Mesenteric fat pad (tissue), 1 donor: ENCODE data around the gene NAPG. TPM values are rescaled to one million over a fixed set of nuclear protein-coding genes. Genes with fewer than 3 reads are reported as not detected.
"Not testable (repeated sequence)": the region's sequence is repeated elsewhere in the genome, so short reads cannot be mapped to it uniquely, and the experiment has no call there.

ENCODE experiments used
- DNase-seq: peaks from one replicate; pipeline ENCODE4 v3.0.0-alpha.2; 2020; ENCODE audit warnings: low spot score
- total RNA-seq: library from RNA; stranded (reverse); fragmentation: NEBNext Ultra II Directional; extraction: Animal tissue kit (Norgen Biotek cat#: 25700); gene quantifications from one replicate; pipeline ENCODE4 v1.2.1, GENCODE V29; 2021
- donor health status: DM: yes; HTN: yes; CAD: no.

NAPG gene
- total RNA-seq, 1 donor from 2014 or later: 39.8 TPM

GRCh38 chr18:10544093-10544748 lies 18.4 kb downstream of the NAPG start:
- no peak for DNase-seq

GRCh38 chr18:10546557-10547300 lies 20.9 kb downstream of the NAPG start:
- no peak for DNase-seq

- no peak for DNase-seq
These were observed 26.4 kb downstream of the NAPG start for GRCh38 chr18:10552226-10552625.

GRCh38 chr18:10556251-10556650 lies 30.4 kb downstream of the NAPG start:
- DNase-seq: not testable (repeated sequence)

GRCh38 chr18:10557085-10557677 lies 31.4 kb downstream of the NAPG start:
- DNase-seq: no peak

- no peak for DNase-seq
These were observed 32.6 kb downstream of the NAPG start for GRCh38 chr18:10558243-10558966.

GRCh38 chr18:10558967-10559298 lies 33.1 kb downstream of the NAPG start:
- DNase-seq: no peak

GRCh38 chr18:10559553-10560451 lies 34.0 kb downstream of the NAPG start:
- DNase-seq: no peak

GRCh38 chr18:10560452-10561045 lies 34.7 kb downstream of the NAPG start:
- DNase-seq: no peak

GRCh38 chr18:10562773-10563160 lies 36.9 kb downstream of the NAPG start:
- no peak for DNase-seq

- no peak for DNase-seq
These were observed 38.1 kb downstream of the NAPG start for GRCh38 chr18:10563886-10564285.

GRCh38 chr18:10564975-10565773 lies 39.3 kb downstream of the NAPG start:
- DNase-seq: no peak

GRCh38 chr18:10565835-10566234 lies 40.0 kb downstream of the NAPG start:
- DNase-seq: no peak

- DNase-seq: no peak
These were observed 40.6 kb downstream of the NAPG start for GRCh38 chr18:10566390-10566789.

- not testable (repeated sequence) for DNase-seq
These were observed 44.1 kb downstream of the NAPG start for GRCh38 chr18:10569941-10570340.

- no peak for DNase-seq
These were observed 44.8 kb downstream of the NAPG start for GRCh38 chr18:10570622-10571021.

GRCh38 chr18:10571537-10571936 lies 45.7 kb downstream of the NAPG start:
- DNase-seq: no peak

- not testable (repeated sequence) for DNase-seq
These were observed 47.4 kb downstream of the NAPG start for GRCh38 chr18:10573261-10573660.

GRCh38 chr18:10574412-10574811 lies 48.6 kb downstream of the NAPG start:
- not testable (repeated sequence) for DNase-seq
